Measurements from ENCODE around the gene LINGO4.
"Not testable (repeated sequence)": the region's sequence is repeated elsewhere in the genome, so short reads cannot be mapped to it uniquely, and the experiment has no call there.

Gene LINGO4

GRCh38 chr1:151782741-151783140, 22.5 kb downstream of the LINGO4 start:
- Histone ChIP-seq H2AFZ (ENCODE audit: low read depth, low read length) (no peak overlapping the region), H3K9me3 (ENCODE audit: insufficient read depth, low read length, severe bottlenecking) (no peaks in the 10 kb centered on the region), H4K20me1 (ENCODE audit: insufficient read depth, low read length) (no peaks in the 10 kb centered on the region), H3K9ac (ENCODE audit: low read depth, low read length) (no peak overlapping the region), H3K27ac (ENCODE audit: low read length) (no peak overlapping the region), H3K27me3 (ENCODE audit: insufficient read depth, low read length, poor library complexity) (no peaks in the 10 kb centered on the region), H3K4me3 (ENCODE audit: low read depth in 1 of 2, low read length in 2 of 2) (no peak overlapping the region), H3K79me2 (ENCODE audit: insufficient read depth, low read length) (peaks cover 2% of the 10 kb centered on the region), H3K4me1 (ENCODE audit: insufficient read depth, low read length) (no peaks in the 10 kb centered on the region), H3K4me2 (ENCODE audit: insufficient read depth, low read length) (no peak overlapping the region), H3K36me3 (ENCODE audit: insufficient read depth, low read length) (peaks cover 38% of the 10 kb centered on the region)
- no peak for TF ChIP-seq EZH2 (IDR thresholded peaks at IDR 0.05; ENCODE audit: borderline replicate concordance, low read depth, low read length, severe bottlenecking)
- TF ChIP-seq CTCF (IDR thresholded peaks at IDR 0.05; ENCODE audit: borderline replicate concordance, extremely low read depth, low read length, poor library complexity, severe bottlenecking), result no peak
- ATAC-seq (ENCODE audit: insufficient read depth, low read depth) (no peak), DNase-seq (no peak)

GRCh38 chr1:151782026-151782425, 23.2 kb downstream of the LINGO4 start:
- not testable (repeated sequence) for H3K27ac ChIP-seq (ENCODE audit: low read length); H4K20me1 ChIP-seq (ENCODE audit: insufficient read depth, low read length); H3K79me2 ChIP-seq (ENCODE audit: insufficient read depth, low read length); ATAC-seq (ENCODE audit: insufficient read depth, low read depth); H3K9ac ChIP-seq (ENCODE audit: low read depth, low read length); H3K4me3 ChIP-seq (ENCODE audit: low read depth in 1 of 2, low read length in 2 of 2); H3K4me2 ChIP-seq (ENCODE audit: insufficient read depth, low read length); H2AFZ ChIP-seq (ENCODE audit: low read depth, low read length); DNase-seq; H3K4me1 ChIP-seq (ENCODE audit: insufficient read depth, low read length); H3K9me3 ChIP-seq (ENCODE audit: insufficient read depth, low read length, severe bottlenecking); H3K27me3 ChIP-seq (ENCODE audit: insufficient read depth, low read length, poor library complexity)
- peaks cover 42% of the 10 kb centered on the region for H3K36me3 ChIP-seq (ENCODE audit: insufficient read depth, low read length)

- not testable (repeated sequence) for H3K9me3 ChIP-seq (ENCODE audit: insufficient read depth, low read length, severe bottlenecking); H3K9ac ChIP-seq (ENCODE audit: low read depth, low read length); H4K20me1 ChIP-seq (ENCODE audit: insufficient read depth, low read length); DNase-seq; H3K27me3 ChIP-seq (ENCODE audit: insufficient read depth, low read length, poor library complexity); H3K4me1 ChIP-seq (ENCODE audit: insufficient read depth, low read length); H3K4me2 ChIP-seq (ENCODE audit: insufficient read depth, low read length); H3K4me3 ChIP-seq (ENCODE audit: low read depth in 1 of 2, low read length in 2 of 2); H3K27ac ChIP-seq (ENCODE audit: low read length); ATAC-seq (ENCODE audit: insufficient read depth, low read depth); H3K79me2 ChIP-seq (ENCODE audit: insufficient read depth, low read length); H2AFZ ChIP-seq (ENCODE audit: low read depth, low read length)
- H3K36me3 ChIP-seq (ENCODE audit: insufficient read depth, low read length), result peaks cover 55% of the 10 kb centered on the region
These were observed 24.5 kb downstream of the LINGO4 start for GRCh38 chr1:151780736-151781135.

- DNase-seq (no peak), ATAC-seq (ENCODE audit: insufficient read depth, low read depth) (no peak)
- Histone ChIP-seq H3K27me3 (ENCODE audit: insufficient read depth, low read length, poor library complexity) (no peaks in the 10 kb centered on the region), H4K20me1 (ENCODE audit: insufficient read depth, low read length) (no peaks in the 10 kb centered on the region), H3K4me3 (ENCODE audit: low read depth in 1 of 2, low read length in 2 of 2) (no peak overlapping the region), H3K4me2 (ENCODE audit: insufficient read depth, low read length) (no peak overlapping the region), H3K36me3 (ENCODE audit: insufficient read depth, low read length) (peaks cover 64% of the 10 kb centered on the region), H2AFZ (ENCODE audit: low read depth, low read length) (no peak overlapping the region), H3K79me2 (ENCODE audit: insufficient read depth, low read length) (peaks cover 2% of the 10 kb centered on the region), H3K27ac (ENCODE audit: low read length) (no peak overlapping the region), H3K9me3 (ENCODE audit: insufficient read depth, low read length, severe bottlenecking) (no peaks in the 10 kb centered on the region), H3K4me1 (ENCODE audit: insufficient read depth, low read length) (no peaks in the 10 kb centered on the region), H3K9ac (ENCODE audit: low read depth, low read length) (no peak overlapping the region)
- no peak for TF ChIP-seq EZH2 (IDR thresholded peaks at IDR 0.05; ENCODE audit: borderline replicate concordance, low read depth, low read length, severe bottlenecking)
- no peak for TF ChIP-seq CTCF (IDR thresholded peaks at IDR 0.05; ENCODE audit: borderline replicate concordance, extremely low read depth, low read length, poor library complexity, severe bottlenecking)
These were observed 25.4 kb downstream of the LINGO4 start for GRCh38 chr1:151779852-151780251.

Data from DND-41 (cell line).